SK-N-SH (cell line): Measurements from ENCODE around the gene STAMBP. TPM values are rescaled to one million over a fixed set of nuclear protein-coding genes. Genes with fewer than 3 reads are reported as not detected.

ENCODE experiments used
- CTCF ChIA-PET: fragments of 300-600, 350-600 bp; formaldehyde crosslinking; extraction: SDS; loops from one replicate; lab custom pipeline; 2021; lab: Yijun Ruan, JAX
- POLR2A ChIA-PET: fragments of 350-600 bp; sonication (Branson Sonifier 250); formaldehyde crosslinking; extraction: SDS; loops from one replicate; lab custom pipeline; 2020; ENCODE audit warnings: antibody characterized with exemption, inconsistent platforms; lab: Yijun Ruan, JAX
- DNase-seq: peaks from one replicate; pipeline ENCODE4 v3.0.0; 2012
- H2AFZ ChIP-seq: fragments of 200-600 bp; sonication (generic); 2 replicates; pipeline ENCODE4 v1.8.1; 2016; ENCODE audit warnings: antibody characterized with exemption, mild to moderate bottlenecking, low read depth
- H3F3A ChIP-seq: fragments of 200-600 bp; sonication (generic); replicated peaks from 2 replicates; pipeline ENCODE3; 2016; ENCODE audit warnings: antibody characterized with exemption, mild to moderate bottlenecking; ENCODE audit not compliant: insufficient read depth
- H3K27ac ChIP-seq, 2 experiments: fragments of 200-500 bp in 1 of 2; fragments of 200-600 bp in 1 of 2; sonication (Bioruptor generic) in 1 of 2; sonication (generic), shearing (Covaris generic) in 1 of 2; 2 replicates each; pipeline versions ENCODE4 v1.5.1 to v1.6.1; 2014 to 2016; ENCODE audit warnings: low read depth in 2 of 2, inconsistent platforms in 1 of 2, low read length in 1 of 2, mild to moderate bottlenecking in 1 of 2, mixed read lengths in 1 of 2
- H3K27me3 ChIP-seq: fragments of 200-600 bp; sonication (generic), shearing (Covaris generic); 2 replicates; pipeline ENCODE4 v1.6.1; 2016; ENCODE audit warnings: mixed run types; ENCODE audit not compliant: insufficient read depth
- H3K36me3 ChIP-seq, 2 experiments: fragments of 200-500 bp in 1 of 2; fragments of 200-600 bp in 1 of 2; sonication (Bioruptor generic) in 1 of 2; sonication (generic) in 1 of 2; replicated peaks in 1 of 2; 2 replicates each; pipeline versions ENCODE3 to v1.5.1; 2014 to 2016; ENCODE audit warnings: low read length in 1 of 2, mild to moderate bottlenecking in 1 of 2; ENCODE audit not compliant: insufficient read depth in 2 of 2, control insufficient read depth in 1 of 2
- H3K4me1 ChIP-seq, 2 experiments: fragments of 200-500 bp in 1 of 2; fragments of 200-600 bp in 1 of 2; sonication (Bioruptor generic) in 1 of 2; sonication (generic), shearing (Covaris generic) in 1 of 2; 2 replicates each; pipeline versions ENCODE4 v1.5.1 to v1.6.1; 2014 to 2016; ENCODE audit warnings: low read depth in 1 of 2, low read length in 1 of 2, mixed run types in 1 of 2; ENCODE audit not compliant: insufficient read depth in 2 of 2, control insufficient read depth in 1 of 2
- H3K4me2 ChIP-seq: fragments of 200-600 bp; sonication (generic), shearing (Covaris generic); 2 replicates; pipeline ENCODE4 v1.6.1; 2017; ENCODE audit warnings: mixed run types
- H3K4me3 ChIP-seq, 2 experiments: fragments of 200-500 bp in 1 of 2; fragments of 200-600 bp in 1 of 2; sonication (Bioruptor generic) in 1 of 2; sonication (generic), shearing (Covaris generic) in 1 of 2; 2 replicates each; pipeline versions ENCODE4 v1.5.1 to v1.8.1; 2014 to 2016; ENCODE audit warnings: low read depth in 2 of 2, inconsistent platforms in 1 of 2, low read length in 1 of 2, mild to moderate bottlenecking in 1 of 2, mixed read lengths in 1 of 2, moderate library complexity in 1 of 2
- H3K79me2 ChIP-seq: fragments of 200-600 bp; sonication (generic); 2 replicates; pipeline ENCODE4 v1.8.1; 2017; ENCODE audit warnings: mild to moderate bottlenecking; ENCODE audit not compliant: insufficient read depth
- H3K9ac ChIP-seq: fragments of 200-600 bp; sonication (generic); 2 replicates; pipeline ENCODE4 v1.6.1; 2017; ENCODE audit warnings: mixed run types
- H3K9me2 ChIP-seq: fragments of 200-600 bp; sonication (generic); 2 replicates; pipeline ENCODE4 v1.6.1; 2017; ENCODE audit warnings: mixed run types
- H3K9me3 ChIP-seq: fragments of 200-600 bp; sonication (generic); 2 replicates; pipeline ENCODE4 v1.6.1; 2017; ENCODE audit warnings: mixed run types, mild to moderate bottlenecking, moderate library complexity
- H4K20me1 ChIP-seq: fragments of 200-600 bp; sonication (generic); 2 replicates; pipeline ENCODE4 v1.6.1; 2017; ENCODE audit warnings: mild to moderate bottlenecking, mixed run types; ENCODE audit not compliant: insufficient read depth
- CTCF ChIP-seq: fragments of 200-600 bp; sonication (generic); IDR thresholded peaks from 2 replicates; pipeline ENCODE4 v1.6.1; 2017; ENCODE audit warnings: antibody characterized with exemption, mild to moderate bottlenecking, moderate library complexity
- ELF1 ChIP-seq: IDR thresholded peaks from 2 replicates; pipeline ENCODE4 v1.4.0; 2012
- FOSL2 ChIP-seq: IDR thresholded peaks from 2 replicates; pipeline ENCODE4 v1.4.0; 2012; ENCODE audit warnings: low read depth, mild to moderate bottlenecking, moderate library complexity, borderline replicate concordance
- FOXM1 ChIP-seq: IDR thresholded peaks from 2 replicates; pipeline ENCODE4 v1.4.0; 2012; ENCODE audit warnings: low read depth, mild to moderate bottlenecking
- GABPA ChIP-seq: IDR thresholded peaks from 2 replicates; pipeline ENCODE4 v1.4.0; 2012; ENCODE audit warnings: low read depth, mild to moderate bottlenecking
- GATA2 ChIP-seq: sonication (generic); formaldehyde crosslinking; IDR thresholded peaks from 2 replicates; pipeline ENCODE4 v1.5.0; 2020; ENCODE audit warnings: mild to moderate bottlenecking, missing genetic modification reagents
- IRF3 ChIP-seq: fragments of 150-350 bp; IDR thresholded peaks from 2 replicates; pipeline ENCODE4 v1.6.1; 2016; ENCODE audit warnings: mild to moderate bottlenecking, low read depth, low read length
- SMC3 ChIP-seq: IDR thresholded peaks from 2 replicates; pipeline ENCODE4 v1.6.1; 2012; ENCODE audit warnings: low read depth, low read length, improper control_type of control experiment
- TCF12 ChIP-seq: IDR thresholded peaks from 2 replicates; pipeline ENCODE4 v1.4.0; 2012
- USF1 ChIP-seq: IDR thresholded peaks from 2 replicates; pipeline ENCODE4 v1.4.0; 2012; ENCODE audit warnings: low read depth, borderline replicate concordance
- USF2 ChIP-seq: fragments of 150-350 bp; IDR thresholded peaks from 2 replicates; pipeline ENCODE4 v1.6.1; 2017; ENCODE audit warnings: antibody characterized with exemption, low read length, low read depth, borderline replicate concordance
- WGBS: methylation state at CpG from one replicate; pipeline ENCODE4 v1.1.6; 2017; ENCODE audit warnings: low lambda C conversion rate; 5-methylcytosine and 5-hydroxymethylcytosine counted together
- polyA plus RNA-seq, 3 experiments: library from polyadenylated mRNA; depleted of rRNA; stranded (reverse); fragments of >200 nt; gene quantifications; 2 replicates each; pipeline ENCODE4 v1.2.3, GENCODE V29; 2012

Gene STAMBP
- polyA plus RNA-seq, 1 of the 3 experiments (the other 2 are of a cell fraction), result 42.2 TPM

- 61% methylated on average over 6 of the region's 6 CpGs for WGBS
- Histone ChIP-seq H3K9me3 (no peaks in the 10 kb centered on the region), H3K27me3 (no peaks in the 10 kb centered on the region), H3K4me1 (peaks cover 0 to 7% of the 10 kb centered on the region in 2 experiments; a peak in 1 of 4 replicates), H4K20me1 (no peaks in the 10 kb centered on the region), H3K4me3 (no peak overlapping the region), H3F3A (no peaks in the 10 kb centered on the region), H3K4me2 (no peak overlapping the region), H2AFZ (no peak overlapping the region), H3K79me2 (no peaks in the 10 kb centered on the region), H3K9ac (no peak overlapping the region), H3K27ac (no peak overlapping the region), H3K9me2 (no peaks in the 10 kb centered on the region), H3K36me3 (no peaks in the 10 kb centered on the region)
- no peak for TF ChIP-seq CTCF
- no peak for TF ChIP-seq GABPA
- TF ChIP-seq ELF1, result no peak
- DNase-seq, result no peak
- CTCF ChIA-PET, result interaction anchor here (1.3 kb wide), 1 partner anchor 18 kb away, joined by 3 read pairs; the partner anchor contains the start of gene ACTG2
- POLR2A ChIA-PET, result no interaction called here
These were observed 82.2 kb downstream of the STAMBP start for GRCh38 chr2:73910873-73911547.

- Histone ChIP-seq H3K9me2 (no peaks in the 10 kb centered on the region), H3K27me3 (no peaks in the 10 kb centered on the region), H3F3A (no peaks in the 10 kb centered on the region), H3K79me2 (no peaks in the 10 kb centered on the region), H3K4me2 (no peak overlapping the region), H4K20me1 (no peaks in the 10 kb centered on the region), H3K9me3 (no peaks in the 10 kb centered on the region), H3K4me1 (peaks cover 0 to 7% of the 10 kb centered on the region in 2 experiments; a peak in 1 of 4 replicates), H2AFZ (no peak overlapping the region), H3K9ac (no peak overlapping the region), H3K36me3 (no peaks in the 10 kb centered on the region), H3K4me3 (no peak overlapping the region), H3K27ac (no peak overlapping the region)
- ChIA-PET CTCF (interaction anchor here (1.3 kb wide), 1 partner anchor 19 kb away, joined by 3 read pairs; the partner anchor contains the start of gene ACTG2), POLR2A (no interaction called here)
- no peak for TF ChIP-seq USF1
- TF ChIP-seq FOSL2, result no peak
- no peak for TF ChIP-seq IRF3
- no peak for TF ChIP-seq TCF12
- TF ChIP-seq SMC3, result no peak
- TF ChIP-seq GATA2, result no peak
- no peak for TF ChIP-seq FOXM1
- TF ChIP-seq USF2, result no peak
- 65% methylated on average over 8 of the region's 8 CpGs for WGBS
- no peak for DNase-seq
These were observed 82.9 kb downstream of the STAMBP start for GRCh38 chr2:73911548-73912208.
